Measurements from ENCODE around the gene MSANTD2.
"Not testable (repeated sequence)": the region's sequence is repeated elsewhere in the genome, so short reads cannot be mapped to it uniquely, and the experiment has no call there.

The MSANTD2 gene

GRCh38 chr11:124770959-124771358 is 29.2 kb downstream of the MSANTD2 start:
- not testable (repeated sequence) for DNase-seq (ENCODE audit: low read depth)

GRCh38 chr11:124769806-124770774 is 30.1 kb downstream of the MSANTD2 start:
- peak; percentile 11 for DNase-seq (ENCODE audit: low read depth)

- no peak for DNase-seq (ENCODE audit: low read depth)
Measured at GRCh38 chr11:124768914-124769313, 31.3 kb downstream of the MSANTD2 start.

GRCh38 chr11:124766156-124766555 is 34.0 kb downstream of the MSANTD2 start:
- no peak for DNase-seq (ENCODE audit: low read depth)

GRCh38 chr11:124763156-124763947 is 36.9 kb downstream of the MSANTD2 start:
- DNase-seq (ENCODE audit: low read depth): peak; percentile 44

GRCh38 chr11:124762624-124763155 is 37.5 kb downstream of the MSANTD2 start:
- no peak for DNase-seq (ENCODE audit: low read depth)

- DNase-seq (ENCODE audit: low read depth): no peak
Measured at GRCh38 chr11:124762105-124762623, 38.0 kb downstream of the MSANTD2 start, which contains the start of gene ESAM. TSS of gene ESAM (minus strand) at chr11:124762290. CDS start at chr11:124762154, 136 bp downstream.

- DNase-seq (ENCODE audit: low read depth): no peak
Measured at GRCh38 chr11:124761301-124762104, 38.7 kb downstream of the MSANTD2 start.

GRCh38 chr11:124760806-124761205 is 39.4 kb downstream of the MSANTD2 start:
- no peak for DNase-seq (ENCODE audit: low read depth)

- DNase-seq (ENCODE audit: low read depth): no peak
Measured at GRCh38 chr11:124760205-124760652, 40.0 kb downstream of the MSANTD2 start.

- DNase-seq (ENCODE audit: low read depth): no peak
Measured at GRCh38 chr11:124759266-124760204, 40.7 kb downstream of the MSANTD2 start.

- peak; percentile 53 for DNase-seq (ENCODE audit: low read depth)
Measured at GRCh38 chr11:124758355-124759265, 41.6 kb downstream of the MSANTD2 start.

GRCh38 chr11:124757320-124757719 is 42.9 kb downstream of the MSANTD2 start:
- no peak for DNase-seq (ENCODE audit: low read depth)

GRCh38 chr11:124756753-124757227 is 43.4 kb downstream of the MSANTD2 start:
- no peak for DNase-seq (ENCODE audit: low read depth)

GRCh38 chr11:124756033-124756752 is 44.0 kb downstream of the MSANTD2 start:
- no peak for DNase-seq (ENCODE audit: low read depth)

GRCh38 chr11:124754710-124755109 is 45.5 kb downstream of the MSANTD2 start:
- no peak for DNase-seq (ENCODE audit: low read depth)

- no peak for DNase-seq (ENCODE audit: low read depth)
Measured at GRCh38 chr11:124754309-124754708, 45.9 kb downstream of the MSANTD2 start.

GRCh38 chr11:124753624-124754023 is 46.6 kb downstream of the MSANTD2 start:
- DNase-seq (ENCODE audit: low read depth): no peak
